A673 (cell line): ENCODE measurements around the gene TSPAN4. TPM values are rescaled to one million over a fixed set of nuclear protein-coding genes. Genes with fewer than 3 reads are reported as not detected.

ENCODE experiments used
- BruUV-seq: library from RNA; stranded (reverse); fragments of 400-500 nt; replicated peaks from 2 replicates; lab custom pipeline; 2021; lab: Mats Ljungman, UMichigan
- CTCF ChIA-PET: fragments of 300-600 bp; sonication (Branson Sonifier 250); formaldehyde crosslinking; loops from one replicate; lab custom pipeline; 2022; ENCODE audit warnings: antibody characterized with exemption; lab: Charles Lee
- POLR2A ChIA-PET: fragments of 300-600 bp; sonication (Branson Sonifier 250); formaldehyde crosslinking; loops from one replicate; lab custom pipeline; 2022; ENCODE audit warnings: antibody characterized with exemption; ENCODE audit not compliant: low non-redundant PET; lab: Charles Lee
- DNase-seq: peaks from one replicate; pipeline ENCODE4 v3.0.0-alpha.2; 2015; ENCODE audit warnings: low spot score
- H3K27ac ChIP-seq: fragments of 200-600 bp; sonication (generic); 2 replicates; pipeline ENCODE4 v1.5.1; 2016; ENCODE audit warnings: mixed run types, low read depth, mild to moderate bottlenecking, mixed read lengths, antibody characterized with exemption, low read length; ENCODE audit not compliant: poor library complexity, severe bottlenecking
- H3K27me3 ChIP-seq: fragments of 200-600 bp; sonication (generic); replicated peaks from 2 replicates; pipeline ENCODE4 v1.6.1; 2017; ENCODE audit warnings: mixed run types, low read depth, mild to moderate bottlenecking, mixed read lengths, antibody characterized with exemption, low read length; ENCODE audit not compliant: insufficient read depth, poor library complexity
- H3K36me3 ChIP-seq: fragments of 200-600 bp; sonication (generic); 2 replicates; pipeline ENCODE4 v1.6.1; 2016; ENCODE audit warnings: mixed run types, mild to moderate bottlenecking, mixed read lengths, antibody characterized with exemption, low read length; ENCODE audit not compliant: insufficient read depth, poor library complexity, severe bottlenecking
- H3K4me1 ChIP-seq: fragments of 200-600 bp; sonication (generic); 2 replicates; pipeline ENCODE4 v1.6.1; 2017; ENCODE audit warnings: mixed run types, mild to moderate bottlenecking, mixed read lengths, antibody characterized with exemption, low read length; ENCODE audit not compliant: insufficient read depth, poor library complexity, severe bottlenecking
- H3K4me3 ChIP-seq: fragments of 200-600 bp; sonication (generic); 2 replicates; pipeline ENCODE4 v1.5.1; 2016; ENCODE audit warnings: low read depth, mixed run types, mild to moderate bottlenecking, mixed read lengths, low read length; ENCODE audit not compliant: poor library complexity, severe bottlenecking
- H3K9me3 ChIP-seq: fragments of 200-600 bp; sonication (generic); 2 replicates; pipeline ENCODE4 v1.6.1; 2016; ENCODE audit warnings: mixed run types, low read depth, mild to moderate bottlenecking, mixed read lengths, antibody characterized with exemption, low read length; ENCODE audit not compliant: poor library complexity, severe bottlenecking
- CTCF ChIP-seq: fragments of 300-800, 200-600 bp; sonication (generic); conservative IDR thresholded peaks from 2 replicates; pipeline ENCODE4 v1.5.1; 2017; ENCODE audit warnings: low read depth, mild to moderate bottlenecking, antibody characterized with exemption, low read length, moderate library complexity, mixed read lengths
- EZH2 ChIP-seq: fragments of 200-600 bp; sonication (generic); IDR thresholded peaks from 2 replicates; pipeline ENCODE4 v1.6.1; 2017; ENCODE audit warnings: borderline replicate concordance, low read depth, mild to moderate bottlenecking, mixed read lengths, antibody characterized with exemption, low read length; ENCODE audit not compliant: poor library complexity, severe bottlenecking
- intact Hi-C: fragments of 100-400 bp; cut with micrococcal nuclease; formaldehyde crosslinking; loops from one replicate; pipeline ENCODE4 v1.10.0; 2022; ENCODE audit not compliant: unreplicated experiment
- total RNA-seq: library from RNA; stranded (reverse); gene quantifications from 2 replicates; pipeline ENCODE4 v1.2.3, GENCODE V29; 2021

Gene TSPAN4
- total RNA-seq, 1 experiment from 2014 or later, result 17.5 TPM

DNA sequence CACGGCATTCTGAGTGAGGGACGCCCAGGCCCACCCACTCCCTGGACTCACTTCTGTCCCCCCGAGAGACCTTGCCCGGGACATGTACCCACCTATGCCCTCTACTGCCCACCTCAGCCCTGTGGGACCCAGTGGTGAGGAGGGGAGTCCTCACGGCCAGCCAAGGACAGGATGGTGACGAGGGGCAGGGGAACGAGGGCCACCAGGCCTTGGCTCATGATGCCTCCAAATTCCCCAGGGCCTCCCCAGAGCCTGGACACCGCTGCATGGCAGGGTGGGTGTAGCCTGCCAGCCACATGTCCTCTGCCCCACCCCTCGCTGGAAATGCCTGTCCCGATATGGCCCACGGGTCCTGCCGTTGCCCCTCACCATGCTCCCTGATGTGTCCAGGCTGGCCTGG, 26.1 kb downstream of the TSPAN4 start:
- no peak overlapping the region for H3K27ac ChIP-seq
- H3K9me3 ChIP-seq, result no peaks in the 10 kb centered on the region
- ChIA-PET CTCF (no interaction called here), POLR2A (no interaction called here)
- intact Hi-C loops, result no loop called here
- no peaks in the 10 kb centered on the region for H3K36me3 ChIP-seq
- H3K4me1 ChIP-seq, result no peaks in the 10 kb centered on the region
- no TSS peak for BruUV-seq
- no peak for TF ChIP-seq CTCF
- TF ChIP-seq EZH2, result no peak
- no peaks in the 10 kb centered on the region for H3K27me3 ChIP-seq
- H3K4me3 ChIP-seq, result no peak overlapping the region
- DNase-seq, result no peak

- BruUV-seq, result no TSS peak
- Histone ChIP-seq H3K27me3 (no peaks in the 10 kb centered on the region), H3K27ac (no peak overlapping the region), H3K9me3 (no peaks in the 10 kb centered on the region), H3K4me1 (no peaks in the 10 kb centered on the region), H3K36me3 (no peaks in the 10 kb centered on the region), H3K4me3 (no peak overlapping the region)
- DNase-seq, result no peak
- ChIA-PET CTCF (no interaction called here), POLR2A (no interaction called here)
- intact Hi-C loops, result no loop called here
- no peak for TF ChIP-seq EZH2
These were observed 26.9 kb downstream of the TSPAN4 start for GRCh38 chr11:869399-870126.

DNA sequence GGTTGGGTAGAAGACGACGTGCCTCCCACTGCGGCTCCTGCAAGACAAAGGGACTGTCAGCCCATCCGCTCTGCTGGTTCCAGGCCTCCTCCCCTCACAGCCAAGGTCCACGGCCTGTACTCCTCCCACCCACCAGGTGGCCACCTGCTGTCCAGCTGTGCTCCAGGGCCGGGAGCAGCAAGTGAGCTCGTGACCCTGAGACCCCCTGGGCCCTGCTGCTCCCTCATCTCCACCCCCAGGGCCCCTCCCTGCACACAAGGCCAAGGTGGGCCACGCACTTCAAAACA, 27.4 kb downstream of the TSPAN4 start:
- H3K9me3 ChIP-seq, result no peaks in the 10 kb centered on the region
- no peaks in the 10 kb centered on the region for H3K4me1 ChIP-seq
- intact Hi-C loops, result no loop called here
- no peak overlapping the region for H3K4me3 ChIP-seq
- H3K36me3 ChIP-seq, result no peaks in the 10 kb centered on the region
- no peak for TF ChIP-seq EZH2
- TF ChIP-seq CTCF, result no peak
- POLR2A ChIA-PET, result no interaction called here
- H3K27me3 ChIP-seq, result no peaks in the 10 kb centered on the region
- BruUV-seq, result no TSS peak
- no peak overlapping the region for H3K27ac ChIP-seq
- CTCF ChIA-PET, result no interaction called here
- no peak for DNase-seq

DNA sequence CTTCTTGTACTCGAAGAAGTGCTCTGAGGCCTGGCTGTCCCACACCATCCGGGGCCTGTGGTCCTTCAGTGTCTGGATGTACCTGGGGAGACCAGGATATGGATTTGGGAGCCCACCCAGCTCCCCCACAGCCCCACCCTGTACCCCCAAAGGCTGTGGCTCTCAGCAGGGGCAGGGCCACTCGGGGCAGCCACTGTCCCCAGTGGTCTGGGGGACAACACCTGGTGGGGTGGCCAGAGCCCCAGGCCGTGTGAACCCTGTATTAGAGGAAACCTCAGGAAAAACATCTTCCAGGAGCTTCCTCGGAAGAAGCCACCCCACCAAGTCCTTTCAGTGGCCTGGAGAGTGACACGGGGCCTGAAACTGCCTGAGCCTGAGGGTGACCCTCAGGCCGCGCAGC, 27.8 kb downstream of the TSPAN4 start:
- CTCF ChIA-PET, result no interaction called here
- H3K36me3 ChIP-seq, result no peaks in the 10 kb centered on the region
- no TSS peak for BruUV-seq
- H3K9me3 ChIP-seq, result no peaks in the 10 kb centered on the region
- TF ChIP-seq EZH2, result no peak
- TF ChIP-seq CTCF, result no peak
- H3K27me3 ChIP-seq, result no peaks in the 10 kb centered on the region
- H3K4me3 ChIP-seq, result no peak overlapping the region
- no peak overlapping the region for H3K27ac ChIP-seq
- intact Hi-C loops, result no loop called here
- POLR2A ChIA-PET, result no interaction called here
- no peak for DNase-seq
- no peaks in the 10 kb centered on the region for H3K4me1 ChIP-seq
